Mesendoderm (in vitro differentiated cells): ENCODE results near the gene CLEC1B.

ENCODE experiments used
- DNase-seq: peaks from one replicate; pipeline ENCODE4 v3.0.0; 2013
- H2AK5ac ChIP-seq: 2 replicates; pipeline ENCODE4 v1.6.1; 2013; ENCODE audit warnings: low read length, inconsistent platforms
- H2BK120ac ChIP-seq: 2 replicates; pipeline ENCODE4 v1.6.1; 2013; ENCODE audit warnings: low read depth, mild to moderate bottlenecking, low read length, moderate library complexity, mixed read lengths
- H2BK15ac ChIP-seq: replicated peaks from 2 replicates; pipeline ENCODE4 v1.6.1; 2013; ENCODE audit warnings: low read depth, mild to moderate bottlenecking, moderate library complexity
- H2BK5ac ChIP-seq: 2 replicates; pipeline ENCODE4 v1.6.1; 2013; ENCODE audit warnings: low read length, inconsistent platforms
- H3K18ac ChIP-seq: 2 replicates; pipeline ENCODE4 v1.6.1; 2013; ENCODE audit warnings: mild to moderate bottlenecking, low read length, mixed read lengths
- H3K23ac ChIP-seq: one replicate; pipeline ENCODE4 v1.6.1; 2013; ENCODE audit warnings: low read length
- H3K27ac ChIP-seq: 2 replicates; pipeline ENCODE4 v1.5.1; 2013; ENCODE audit warnings: low read depth, mild to moderate bottlenecking, inconsistent platforms, low read length, moderate library complexity
- H3K27me3 ChIP-seq: 2 replicates; pipeline ENCODE4 v1.6.1; 2013; ENCODE audit warnings: low read length, control low read depth, mild to moderate bottlenecking, inconsistent platforms; ENCODE audit not compliant: insufficient read depth, poor library complexity
- H3K36me3 ChIP-seq: 2 replicates; pipeline ENCODE4 v1.6.1; 2013; ENCODE audit warnings: low read length, inconsistent platforms; ENCODE audit not compliant: control insufficient read depth, insufficient read depth
- H3K4ac ChIP-seq: one replicate; pipeline ENCODE4 v1.6.1; 2013; ENCODE audit warnings: low read depth, mild to moderate bottlenecking, low read length, moderate library complexity
- H3K4me1 ChIP-seq: 2 replicates; pipeline ENCODE4 v1.6.1; 2013; ENCODE audit warnings: low read depth, low read length, inconsistent platforms; ENCODE audit not compliant: control insufficient read depth
- H3K4me2 ChIP-seq: 2 replicates; pipeline ENCODE4 v1.6.1; 2013; ENCODE audit warnings: low read length
- H3K4me3 ChIP-seq: 2 replicates; pipeline ENCODE4 v1.5.1; 2013; ENCODE audit warnings: mild to moderate bottlenecking, low read length
- H3K56ac ChIP-seq: one replicate; pipeline ENCODE4 v1.6.1; 2013; ENCODE audit warnings: low read length
- H3K79me1 ChIP-seq: 2 replicates; pipeline ENCODE4 v1.6.1; 2013; ENCODE audit warnings: low read length, inconsistent platforms
- H3K79me2 ChIP-seq: 2 replicates; pipeline ENCODE4 v1.6.1; 2013; ENCODE audit warnings: mild to moderate bottlenecking, low read length; ENCODE audit not compliant: control insufficient read depth, insufficient read depth
- H3K9ac ChIP-seq: 2 replicates; pipeline ENCODE4 v1.6.1; 2013; ENCODE audit warnings: low read length, inconsistent platforms
- H4K5ac ChIP-seq: one replicate; pipeline ENCODE4 v1.6.1; 2013; ENCODE audit warnings: low read length
- H4K8ac ChIP-seq: one replicate; pipeline ENCODE4 v1.6.1; 2013; ENCODE audit warnings: low read depth, mild to moderate bottlenecking, control low read depth, low read length, moderate library complexity
- WGBS: extraction: QIAGEN DNeasy Blood & Tissue Kit; methylation state at CpG from one replicate; pipeline ENCODE4 v1.1.7; 2013; ENCODE audit warnings: low lambda C conversion rate, missing lambda C conversion rate; ENCODE audit not compliant: insufficient coverage; ENCODE audit errors: extremely low coverage; 5-methylcytosine and 5-hydroxymethylcytosine counted together

CLEC1B gene

DNA sequence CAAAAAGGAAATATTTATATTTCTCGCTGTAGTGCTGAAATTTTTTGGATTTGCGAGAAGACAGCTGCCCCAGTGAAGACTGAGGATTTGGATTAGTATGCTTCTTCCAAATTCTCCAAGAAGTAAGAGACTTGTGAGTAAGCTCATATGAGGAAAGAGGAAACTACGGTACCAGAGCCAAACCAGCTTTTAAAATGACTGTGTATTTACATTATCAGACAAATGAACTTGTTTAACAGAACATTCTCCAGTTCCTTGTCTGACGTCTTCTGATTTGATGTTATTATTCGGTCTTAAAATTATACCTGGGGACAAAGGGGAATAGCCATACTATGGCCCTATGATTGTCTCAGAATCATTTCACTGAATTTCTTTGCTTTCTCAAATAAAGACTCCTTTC lies 19.5 kb upstream of the CLEC1B start:
- H3K27ac ChIP-seq, result no peak overlapping the region
- no peak overlapping the region for H3K4ac ChIP-seq
- H3K36me3 ChIP-seq, result no peaks in the 10 kb centered on the region
- WGBS, result no CpG with 5 or more reads among the region's 5 CpGs
- no peak overlapping the region for H2BK120ac ChIP-seq
- H3K18ac ChIP-seq, result no peak overlapping the region
- H3K9ac ChIP-seq, result no peak overlapping the region
- DNase-seq, result no peak
- no peak overlapping the region for H4K8ac ChIP-seq
- H4K5ac ChIP-seq, result no peak overlapping the region
- H3K4me3 ChIP-seq, result no peak overlapping the region
- no peak overlapping the region for H2BK5ac ChIP-seq
- H3K4me2 ChIP-seq, result no peak overlapping the region
- H3K79me1 ChIP-seq, result no peaks in the 10 kb centered on the region
- no peaks in the 10 kb centered on the region for H3K4me1 ChIP-seq
- no peak overlapping the region for H3K23ac ChIP-seq
- H3K56ac ChIP-seq, result no peak overlapping the region
- H3K79me2 ChIP-seq, result no peaks in the 10 kb centered on the region
- H3K27me3 ChIP-seq, result no peaks in the 10 kb centered on the region
- H2BK15ac ChIP-seq, result no peak overlapping the region
- no peak overlapping the region for H2AK5ac ChIP-seq

DNA sequence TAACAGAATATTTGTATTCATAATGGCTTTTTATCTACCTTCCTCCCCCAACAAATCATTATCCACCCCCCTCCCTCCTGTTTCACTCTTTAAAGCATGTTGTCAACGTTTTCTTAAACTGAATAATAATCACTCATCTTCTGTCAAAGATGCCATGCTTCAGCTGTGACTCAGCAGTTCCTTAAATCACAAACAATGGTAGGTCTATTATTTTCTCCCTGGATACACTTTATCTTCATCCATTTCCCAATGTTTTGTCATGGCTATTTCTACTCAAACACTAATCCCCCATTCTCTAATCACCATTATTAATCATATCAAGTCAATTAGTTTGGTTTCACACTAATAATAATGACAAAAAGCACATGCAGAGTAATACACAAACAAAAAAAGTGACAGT lies 18.0 kb upstream of the CLEC1B start:
- DNase-seq, result no peak

DNA sequence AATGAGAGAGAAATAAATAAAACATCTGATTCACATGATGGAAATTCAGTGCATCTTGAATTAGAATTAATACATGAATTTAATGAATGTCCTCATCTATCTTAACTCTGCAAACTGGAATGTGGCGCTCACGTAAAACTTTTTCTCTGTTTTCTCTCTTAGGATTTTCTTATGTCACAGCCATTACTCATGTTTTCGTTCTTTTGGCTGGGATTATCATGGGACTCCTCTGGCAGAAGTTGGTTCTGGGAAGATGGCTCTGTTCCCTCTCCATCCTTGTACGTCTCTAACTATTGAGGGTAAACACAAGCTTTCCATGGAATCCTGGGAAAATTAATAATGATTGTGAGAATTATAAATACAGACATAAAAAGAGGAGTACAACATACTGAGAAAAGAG lies 16.5 kb upstream of the CLEC1B start:
- Histone ChIP-seq H3K4me2 (no peak overlapping the region), H4K8ac (no peak overlapping the region), H3K56ac (no peak overlapping the region), H3K23ac (no peak overlapping the region), H3K4ac (no peak overlapping the region), H3K79me1 (no peaks in the 10 kb centered on the region), H2BK120ac (no peak overlapping the region), H3K27me3 (no peaks in the 10 kb centered on the region), H2BK5ac (no peak overlapping the region), H2AK5ac (no peak overlapping the region), H3K9ac (no peak overlapping the region), H2BK15ac (no peak overlapping the region), H3K27ac (no peak overlapping the region), H3K4me1 (no peaks in the 10 kb centered on the region), H3K36me3 (no peaks in the 10 kb centered on the region), H4K5ac (no peak overlapping the region), H3K18ac (no peak overlapping the region), H3K4me3 (no peak overlapping the region), H3K79me2 (no peaks in the 10 kb centered on the region)
- DNase-seq, result no peak
- WGBS, result no CpG with 5 or more reads among the region's 4 CpGs

More for the DNA sequence above, 18.0 kb upstream of the CLEC1B start:
- H2BK120ac ChIP-seq, result no peak overlapping the region
- H3K56ac ChIP-seq, result no peak overlapping the region
- H3K4me1 ChIP-seq, result no peaks in the 10 kb centered on the region
- H3K27ac ChIP-seq, result no peak overlapping the region
- no peak overlapping the region for H2BK5ac ChIP-seq
- no peak overlapping the region for H2AK5ac ChIP-seq
- no peaks in the 10 kb centered on the region for H3K79me1 ChIP-seq
- 100% methylated on average over 1 of the region's 1 CpG for WGBS
- H2BK15ac ChIP-seq, result no peak overlapping the region
- no peak overlapping the region for H3K4me3 ChIP-seq
- no peaks in the 10 kb centered on the region for H3K79me2 ChIP-seq
- H3K27me3 ChIP-seq, result no peaks in the 10 kb centered on the region
- H3K9ac ChIP-seq, result no peak overlapping the region
- no peak overlapping the region for H4K5ac ChIP-seq
- H3K18ac ChIP-seq, result no peak overlapping the region
- no peak overlapping the region for H3K4me2 ChIP-seq
- no peaks in the 10 kb centered on the region for H3K36me3 ChIP-seq
- no peak overlapping the region for H4K8ac ChIP-seq
- no peak overlapping the region for H3K23ac ChIP-seq
- H3K4ac ChIP-seq, result no peak overlapping the region

DNA sequence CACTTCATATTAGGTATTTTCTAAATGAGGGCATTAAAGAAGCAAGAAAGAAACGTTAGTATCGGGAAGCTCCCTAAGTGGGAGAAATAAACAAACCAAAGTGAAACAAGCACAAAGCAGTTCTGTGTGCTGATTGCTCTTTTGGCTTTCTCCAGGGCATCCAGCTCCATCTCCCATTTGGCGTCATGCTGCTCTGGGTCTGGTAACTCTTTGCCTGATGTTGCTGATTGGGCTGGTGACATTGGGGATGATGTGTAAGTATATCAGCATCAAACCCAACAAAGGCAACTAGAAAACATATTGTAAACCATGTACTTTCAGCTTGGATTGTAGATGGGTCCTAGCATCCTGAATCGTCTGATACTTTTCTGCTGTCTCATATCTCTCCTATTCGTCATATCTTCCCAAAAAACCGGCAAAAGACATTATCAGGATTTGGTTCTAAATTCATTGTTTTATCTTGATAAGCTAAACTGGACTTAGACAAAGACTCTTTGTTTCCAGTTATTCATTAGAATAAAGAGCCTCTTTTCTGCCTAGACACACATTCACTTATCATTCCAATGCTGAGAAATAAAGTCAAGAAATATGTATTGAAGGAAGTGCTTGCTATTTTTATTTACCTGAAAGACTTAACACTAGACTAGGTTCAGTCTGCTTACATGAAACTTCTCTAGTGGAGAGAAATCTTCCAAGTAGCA lies 13.9 kb upstream of the CLEC1B start:
- H3K4ac ChIP-seq, result no peak overlapping the region
- H4K8ac ChIP-seq, result no peak overlapping the region
- no peak overlapping the region for H4K5ac ChIP-seq
- WGBS, result no CpG with 5 or more reads among the region's 6 CpGs
- no peak overlapping the region for H3K9ac ChIP-seq
- H3K4me1 ChIP-seq, result no peaks in the 10 kb centered on the region
- H2BK120ac ChIP-seq, result no peak overlapping the region
- no peaks in the 10 kb centered on the region for H3K36me3 ChIP-seq
- H3K56ac ChIP-seq, result no peak overlapping the region
- no peak overlapping the region for H2BK15ac ChIP-seq
- DNase-seq, result no peak
- no peak overlapping the region for H3K4me2 ChIP-seq
- H3K79me2 ChIP-seq, result no peaks in the 10 kb centered on the region
- H3K4me3 ChIP-seq, result no peak overlapping the region
- H3K27ac ChIP-seq, result no peak overlapping the region
- no peaks in the 10 kb centered on the region for H3K79me1 ChIP-seq
- H2AK5ac ChIP-seq, result no peak overlapping the region
- H3K18ac ChIP-seq, result no peak overlapping the region
- H3K27me3 ChIP-seq, result no peaks in the 10 kb centered on the region
- no peak overlapping the region for H3K23ac ChIP-seq
- H2BK5ac ChIP-seq, result no peak overlapping the region

DNA sequence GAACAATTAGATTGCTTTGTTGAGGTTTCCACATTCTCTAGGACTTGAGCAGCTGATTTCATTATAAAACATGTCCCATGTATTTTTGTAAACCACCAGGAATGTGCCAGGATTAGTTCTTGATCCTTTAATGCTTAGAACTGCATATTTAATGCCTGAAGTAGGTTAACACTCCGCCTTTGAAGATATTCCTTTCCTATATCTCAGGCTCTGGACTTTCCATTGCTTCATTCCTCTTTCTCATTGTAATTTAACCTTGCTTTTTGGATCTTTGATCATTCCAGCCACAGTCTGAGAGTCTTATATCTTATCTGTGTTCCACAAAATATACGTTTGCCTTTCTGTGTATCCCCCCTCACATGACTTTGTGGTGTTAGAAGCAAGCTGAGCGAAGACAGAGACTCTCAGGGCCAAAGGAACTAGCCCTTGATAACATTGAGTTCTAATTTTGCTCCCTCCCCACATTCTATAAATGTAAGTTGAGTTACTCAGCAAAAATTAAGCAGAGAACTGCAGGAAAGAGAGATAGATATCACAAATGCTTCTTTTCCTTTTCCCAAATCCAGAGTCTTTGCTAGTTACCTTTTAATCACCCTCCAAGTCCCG lies 2.4 kb upstream of the CLEC1B start:
- no peak overlapping the region for H3K27ac ChIP-seq
- H3K4ac ChIP-seq, result no peak overlapping the region
- H3K23ac ChIP-seq, result no peak overlapping the region
- H4K5ac ChIP-seq, result no peak overlapping the region
- H3K4me2 ChIP-seq, result no peak overlapping the region
- H3K79me1 ChIP-seq, result no peaks in the 10 kb centered on the region
- no peak overlapping the region for H3K56ac ChIP-seq
- DNase-seq, result no peak
- H3K4me1 ChIP-seq, result no peaks in the 10 kb centered on the region
- no peak overlapping the region for H2AK5ac ChIP-seq
- no CpG with 5 or more reads among the region's 4 CpGs for WGBS
- no peak overlapping the region for H3K4me3 ChIP-seq
- no peak overlapping the region for H2BK5ac ChIP-seq
- no peak overlapping the region for H2BK120ac ChIP-seq
- H3K36me3 ChIP-seq, result no peaks in the 10 kb centered on the region
- no peak overlapping the region for H3K9ac ChIP-seq
- no peak overlapping the region for H2BK15ac ChIP-seq
- no peak overlapping the region for H3K18ac ChIP-seq
- no peak overlapping the region for H4K8ac ChIP-seq
- H3K27me3 ChIP-seq, result no peaks in the 10 kb centered on the region
- H3K79me2 ChIP-seq, result no peaks in the 10 kb centered on the region

DNA sequence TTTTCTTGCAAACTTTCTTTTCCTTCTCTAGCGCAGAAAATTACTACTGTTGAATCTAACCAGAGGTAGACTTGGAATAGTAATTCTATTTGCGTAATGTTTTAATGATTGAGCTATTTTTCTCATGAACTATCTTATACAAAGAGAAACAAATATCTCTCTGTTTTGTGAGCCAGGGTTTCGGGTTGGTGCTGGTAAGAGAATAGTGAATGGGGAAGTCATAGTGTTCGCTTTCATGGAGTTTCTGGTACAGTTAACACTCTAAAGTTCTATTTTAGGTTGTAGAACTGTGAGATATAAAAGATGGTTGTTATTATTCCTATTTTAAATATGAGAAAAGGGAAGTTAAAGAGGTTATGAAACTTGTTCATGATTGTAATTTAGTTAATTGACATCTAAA lies 6.6 kb downstream of the CLEC1B start:
- Histone ChIP-seq H3K36me3 (no peaks in the 10 kb centered on the region), H3K4me3 (no peak overlapping the region), H3K79me1 (no peaks in the 10 kb centered on the region), H2BK15ac (no peak overlapping the region), H3K9ac (no peak overlapping the region), H3K79me2 (no peaks in the 10 kb centered on the region), H3K23ac (no peak overlapping the region), H2BK120ac (no peak overlapping the region), H3K4ac (no peak overlapping the region), H3K18ac (no peak overlapping the region), H3K4me2 (no peak overlapping the region), H2AK5ac (no peak overlapping the region), H3K4me1 (no peaks in the 10 kb centered on the region), H3K27me3 (no peaks in the 10 kb centered on the region), H4K8ac (no peak overlapping the region), H3K56ac (no peak overlapping the region), H3K27ac (no peak overlapping the region), H2BK5ac (no peak overlapping the region), H4K5ac (no peak overlapping the region)
- no peak for DNase-seq
- no CpG with 5 or more reads among the region's 4 CpGs for WGBS
